Measurements from ENCODE around the gene MPP2.

DNA sequence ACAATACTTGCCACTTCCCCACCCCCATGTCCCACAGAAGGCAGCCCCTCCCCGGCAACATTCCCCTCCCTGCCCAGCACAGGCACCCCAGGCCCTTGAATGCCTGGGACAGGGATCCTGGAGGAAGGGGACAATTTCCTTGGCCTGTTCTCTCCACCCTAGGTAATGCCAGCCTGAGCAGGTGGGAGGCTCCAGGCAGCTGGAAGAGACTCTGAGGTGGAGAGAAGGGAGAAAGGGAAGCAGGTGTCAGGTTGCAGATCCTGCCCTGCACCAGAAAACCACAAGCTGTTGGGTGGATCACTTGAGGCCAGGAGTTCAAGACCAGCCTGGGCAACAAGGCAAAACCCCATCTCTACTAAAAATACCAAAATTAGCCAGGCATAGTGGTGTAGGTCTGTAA is 8.9 kb downstream of the MPP2 start:
- TF ChIP-seq YY1 (IDR thresholded peaks at IDR 0.05) (no peak), CTCF (IDR thresholded peaks at IDR 0.05; ENCODE audit: low read depth, low read length, missing input control) (no peak), FOXA1 (IDR thresholded peaks at IDR 0.05) (no peak)
- TF ChIP-seq, protein P1, sequence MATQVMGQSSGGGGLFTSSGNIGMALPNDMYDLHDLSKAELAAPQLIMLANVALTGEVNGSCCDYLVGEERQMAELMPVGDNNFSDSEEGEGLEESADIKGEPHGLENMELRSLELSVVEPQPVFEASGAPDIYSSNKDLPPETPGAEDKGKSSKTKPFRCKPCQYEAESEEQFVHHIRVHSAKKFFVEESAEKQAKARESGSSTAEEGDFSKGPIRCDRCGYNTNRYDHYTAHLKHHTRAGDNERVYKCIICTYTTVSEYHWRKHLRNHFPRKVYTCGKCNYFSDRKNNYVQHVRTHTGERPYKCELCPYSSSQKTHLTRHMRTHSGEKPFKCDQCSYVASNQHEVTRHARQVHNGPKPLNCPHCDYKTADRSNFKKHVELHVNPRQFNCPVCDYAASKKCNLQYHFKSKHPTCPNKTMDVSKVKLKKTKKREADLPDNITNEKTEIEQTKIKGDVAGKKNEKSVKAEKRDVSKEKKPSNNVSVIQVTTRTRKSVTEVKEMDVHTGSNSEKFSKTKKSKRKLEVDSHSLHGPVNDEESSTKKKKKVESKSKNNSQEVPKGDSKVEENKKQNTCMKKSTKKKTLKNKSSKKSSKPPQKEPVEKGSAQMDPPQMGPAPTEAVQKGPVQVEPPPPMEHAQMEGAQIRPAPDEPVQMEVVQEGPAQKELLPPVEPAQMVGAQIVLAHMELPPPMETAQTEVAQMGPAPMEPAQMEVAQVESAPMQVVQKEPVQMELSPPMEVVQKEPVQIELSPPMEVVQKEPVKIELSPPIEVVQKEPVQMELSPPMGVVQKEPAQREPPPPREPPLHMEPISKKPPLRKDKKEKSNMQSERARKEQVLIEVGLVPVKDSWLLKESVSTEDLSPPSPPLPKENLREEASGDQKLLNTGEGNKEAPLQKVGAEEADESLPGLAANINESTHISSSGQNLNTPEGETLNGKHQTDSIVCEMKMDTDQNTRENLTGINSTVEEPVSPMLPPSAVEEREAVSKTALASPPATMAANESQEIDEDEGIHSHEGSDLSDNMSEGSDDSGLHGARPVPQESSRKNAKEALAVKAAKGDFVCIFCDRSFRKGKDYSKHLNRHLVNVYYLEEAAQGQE (IDR thresholded peaks at IDR 0.05) = no peak

Data from liver (tissue), 2 donors.